ENCODE measurements around the gene ZBTB20. TPM values are rescaled to one million over a fixed set of nuclear protein-coding genes. Genes with fewer than 3 reads are reported as not detected.

ZBTB20 gene
- polyA plus RNA-seq, 1 of the 3 experiments (the other 2 are of a cell fraction), result 0.43 TPM

DNA sequence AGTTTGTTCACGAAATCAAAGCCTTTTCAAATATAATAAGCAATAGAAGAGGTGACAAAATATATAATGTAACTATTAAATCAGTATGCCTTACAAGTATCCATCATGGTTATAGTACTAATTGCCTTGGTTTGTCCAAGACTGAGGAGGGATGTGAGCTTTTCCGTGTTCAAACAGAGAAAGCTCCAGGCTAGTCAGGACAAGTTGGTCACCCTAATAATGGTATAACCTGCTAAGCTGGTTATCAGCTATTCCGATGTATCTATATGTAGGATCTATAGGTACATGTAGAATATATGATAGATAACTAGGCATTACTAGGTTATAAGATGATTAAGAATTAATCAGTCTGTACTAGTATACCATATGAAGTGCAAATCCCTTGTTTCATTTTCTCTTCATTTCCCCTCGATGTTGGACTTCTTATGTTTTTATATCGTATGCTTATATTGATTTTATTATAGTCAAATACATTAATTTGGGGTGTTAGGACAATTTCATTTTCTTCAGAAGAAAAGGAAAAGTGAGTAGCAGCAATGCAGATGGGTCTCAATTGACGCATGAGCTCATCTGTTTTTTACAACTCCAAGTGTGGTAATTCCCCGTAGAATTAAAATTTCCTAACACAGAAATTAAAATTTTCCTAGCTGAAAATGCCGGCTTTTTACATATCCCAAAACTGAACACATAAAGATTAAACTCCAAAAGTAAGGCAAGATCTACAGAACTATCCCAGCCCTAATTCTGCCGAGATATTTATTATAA is 434.2 kb downstream of the ZBTB20 start:
- no peaks in the 10 kb centered on the region for H3K27me3 ChIP-seq (ENCODE audit: insufficient read depth)
- no peak for DNase-seq
- no peaks in the 10 kb centered on the region for H4K20me1 ChIP-seq (ENCODE audit: insufficient read depth)
- no peak for TF ChIP-seq RAD21 (IDR thresholded peaks at IDR 0.05; ENCODE audit: low read length)
- no peak for TF ChIP-seq SIN3A (IDR thresholded peaks at IDR 0.05; ENCODE audit: borderline replicate concordance, low read depth, low read length)
- no peak for TF ChIP-seq CHD2 (IDR thresholded peaks at IDR 0.05; ENCODE audit: low read length, partially characterized antibody)
- no peak for TF ChIP-seq FOXJ3 (CRISPR knock-in tag; IDR thresholded peaks at IDR 0.05)
- TF ChIP-seq RCOR1 (IDR thresholded peaks at IDR 0.05; ENCODE audit: low read length), result no peak
- no peak for TF ChIP-seq YY1 (IDR thresholded peaks at IDR 0.05; ENCODE audit: low read depth)
- no peak for TF ChIP-seq MEF2A (IDR thresholded peaks at IDR 0.05; ENCODE audit: borderline replicate concordance, low read depth)
- TF ChIP-seq, protein P1, sequence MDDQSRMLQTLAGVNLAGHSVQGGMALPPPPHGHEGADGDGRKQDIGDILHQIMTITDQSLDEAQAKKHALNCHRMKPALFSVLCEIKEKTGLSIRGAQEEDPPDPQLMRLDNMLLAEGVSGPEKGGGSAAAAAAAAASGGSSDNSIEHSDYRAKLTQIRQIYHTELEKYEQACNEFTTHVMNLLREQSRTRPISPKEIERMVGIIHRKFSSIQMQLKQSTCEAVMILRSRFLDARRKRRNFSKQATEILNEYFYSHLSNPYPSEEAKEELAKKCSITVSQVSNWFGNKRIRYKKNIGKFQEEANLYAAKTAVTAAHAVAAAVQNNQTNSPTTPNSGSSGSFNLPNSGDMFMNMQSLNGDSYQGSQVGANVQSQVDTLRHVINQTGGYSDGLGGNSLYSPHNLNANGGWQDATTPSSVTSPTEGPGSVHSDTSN (IDR thresholded peaks at IDR 0.05), result no peak
- TF ChIP-seq FOXM1 (IDR thresholded peaks at IDR 0.05; ENCODE audit: low read depth), result no peak
- no peak overlapping the region for H3K4me2 ChIP-seq
- H3K9me3 ChIP-seq, result no peaks in the 10 kb centered on the region
- H3F3A ChIP-seq (replicated peaks; ENCODE audit: insufficient read depth), result no peaks in the 10 kb centered on the region
- 92% methylated on average over 9 of the region's 9 CpGs for whole genome bisulfite sequencing (ENCODE audit: low lambda C conversion rate)
- no peak overlapping the region for H2AFZ ChIP-seq (ENCODE audit: low read depth)
- H3K79me2 ChIP-seq (ENCODE audit: insufficient read depth), result no peaks in the 10 kb centered on the region
- no peaks in the 10 kb centered on the region for H3K36me3 ChIP-seq (replicated peaks in 1 of 2; ENCODE audit: control insufficient read depth in 1 of 2, insufficient read depth in 2 of 2, low read length in 1 of 2)
- ChIA-PET CTCF (interaction anchor here (1.0 to 1.5 kb wide), 2 partner anchors 9 to 380 kb away, joined by 3 read pairs; no protein-coding TSS in a partner anchor), POLR2A (no interaction called here)
- no peaks in the 10 kb centered on the region for H3K4me1 ChIP-seq (ENCODE audit: control insufficient read depth in 1 of 2, insufficient read depth in 2 of 2, low read depth in 1 of 2, low read length in 1 of 2)
- H3K27ac ChIP-seq (ENCODE audit: low read depth in 2 of 2, low read length in 1 of 2), result no peak overlapping the region
- no peaks in the 10 kb centered on the region for H3K9me2 ChIP-seq
- H3K9ac ChIP-seq, result no peak overlapping the region
- H3K4me3 ChIP-seq (ENCODE audit: low read depth in 2 of 2, low read length in 1 of 2), result no peak overlapping the region

DNA sequence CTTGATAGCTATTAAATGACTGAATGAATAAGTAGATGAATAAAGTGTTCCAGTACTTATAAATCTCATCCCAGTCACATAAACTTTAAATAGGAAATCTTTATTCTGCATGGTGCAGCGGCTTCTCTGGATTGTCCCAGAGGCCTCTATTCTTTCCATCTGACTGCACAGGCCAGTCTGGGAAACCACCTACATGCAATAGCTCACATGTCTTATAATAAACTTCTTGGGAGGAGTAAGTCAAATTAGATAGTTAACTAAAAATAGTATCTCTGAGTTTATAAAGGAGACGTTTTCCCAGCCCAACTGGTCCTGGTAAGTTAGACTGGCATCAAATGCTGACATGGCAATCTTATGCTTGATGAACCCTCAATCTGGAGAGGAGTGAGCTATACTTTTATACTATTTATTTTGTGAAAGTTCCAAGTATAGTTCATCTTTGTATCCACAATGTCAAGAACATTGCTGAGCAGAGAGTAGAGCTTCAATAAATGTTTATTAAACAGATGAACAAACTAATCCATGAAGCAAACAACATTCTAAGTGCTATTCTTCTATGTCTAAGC is 435.7 kb downstream of the ZBTB20 start:
- CTCF ChIA-PET, result no interaction called here
- H2AFZ ChIP-seq (ENCODE audit: low read depth), result no peak overlapping the region
- H3K36me3 ChIP-seq (replicated peaks in 1 of 2; ENCODE audit: control insufficient read depth in 1 of 2, insufficient read depth in 2 of 2, low read length in 1 of 2), result no peaks in the 10 kb centered on the region
- 86% methylated on average over 2 of the region's 2 CpGs for WGBS (ENCODE audit: low lambda C conversion rate)
- H3K27me3 ChIP-seq (ENCODE audit: insufficient read depth), result no peaks in the 10 kb centered on the region
- H3K4me1 ChIP-seq (ENCODE audit: control insufficient read depth in 1 of 2, insufficient read depth in 2 of 2, low read depth in 1 of 2, low read length in 1 of 2), result peaks cover 0 to 6% of the 10 kb centered on the region in 2 experiments; a peak in 1 of 4 replicates
- H3K9me2 ChIP-seq, result no peaks in the 10 kb centered on the region
- no peak for DNase-seq
- H3K9ac ChIP-seq, result no peak overlapping the region
- POLR2A ChIA-PET, result no interaction called here
- H3K27ac ChIP-seq (ENCODE audit: low read depth in 2 of 2, low read length in 1 of 2), result no peak overlapping the region
- no peaks in the 10 kb centered on the region for H3K9me3 ChIP-seq
- no peaks in the 10 kb centered on the region for H3F3A ChIP-seq (replicated peaks; ENCODE audit: insufficient read depth)
- no peaks in the 10 kb centered on the region for H3K79me2 ChIP-seq (ENCODE audit: insufficient read depth)
- H3K4me2 ChIP-seq, result no peak overlapping the region
- no peak overlapping the region for H3K4me3 ChIP-seq (ENCODE audit: low read depth in 2 of 2, low read length in 1 of 2)
- TF ChIP-seq TAF1 (IDR thresholded peaks at IDR 0.05; ENCODE audit: borderline replicate concordance, low read depth, low read length), result no peak
- TF ChIP-seq, protein P2, sequence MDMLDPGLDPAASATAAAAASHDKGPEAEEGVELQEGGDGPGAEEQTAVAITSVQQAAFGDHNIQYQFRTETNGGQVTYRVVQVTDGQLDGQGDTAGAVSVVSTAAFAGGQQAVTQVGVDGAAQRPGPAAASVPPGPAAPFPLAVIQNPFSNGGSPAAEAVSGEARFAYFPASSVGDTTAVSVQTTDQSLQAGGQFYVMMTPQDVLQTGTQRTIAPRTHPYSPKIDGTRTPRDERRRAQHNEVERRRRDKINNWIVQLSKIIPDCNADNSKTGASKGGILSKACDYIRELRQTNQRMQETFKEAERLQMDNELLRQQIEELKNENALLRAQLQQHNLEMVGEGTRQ (IDR thresholded peaks at IDR 0.05; ENCODE audit: borderline replicate concordance, low read depth, low read length), result no peak
- TF ChIP-seq RCOR1 (IDR thresholded peaks at IDR 0.05; ENCODE audit: low read length), result no peak
- TF ChIP-seq GABPA (IDR thresholded peaks at IDR 0.05; ENCODE audit: low read depth), result no peak
- TF ChIP-seq, protein P3, sequence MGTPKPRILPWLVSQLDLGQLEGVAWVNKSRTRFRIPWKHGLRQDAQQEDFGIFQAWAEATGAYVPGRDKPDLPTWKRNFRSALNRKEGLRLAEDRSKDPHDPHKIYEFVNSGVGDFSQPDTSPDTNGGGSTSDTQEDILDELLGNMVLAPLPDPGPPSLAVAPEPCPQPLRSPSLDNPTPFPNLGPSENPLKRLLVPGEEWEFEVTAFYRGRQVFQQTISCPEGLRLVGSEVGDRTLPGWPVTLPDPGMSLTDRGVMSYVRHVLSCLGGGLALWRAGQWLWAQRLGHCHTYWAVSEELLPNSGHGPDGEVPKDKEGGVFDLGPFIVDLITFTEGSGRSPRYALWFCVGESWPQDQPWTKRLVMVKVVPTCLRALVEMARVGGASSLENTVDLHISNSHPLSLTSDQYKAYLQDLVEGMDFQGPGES (IDR thresholded peaks at IDR 0.05; ENCODE audit: low read depth, low read length), result no peak
- TF ChIP-seq SMC3 (IDR thresholded peaks at IDR 0.05; ENCODE audit: low read depth, low read length), result no peak
- no peak for TF ChIP-seq NRF1 (IDR thresholded peaks at IDR 0.05; ENCODE audit: low read depth, low read length)
- no peaks in the 10 kb centered on the region for H4K20me1 ChIP-seq (ENCODE audit: insufficient read depth)

Measured in SK-N-SH (cell line).